ENCODE results near the gene RGPD5. TPM values are rescaled to one million over a fixed set of nuclear protein-coding genes. Genes with fewer than 3 reads are reported as not detected.
"Not testable (repeated sequence)": the region's sequence is repeated elsewhere in the genome, so short reads cannot be mapped to it uniquely, and the experiment has no call there.

The RGPD5 gene
- 11.4 and 58.4 TPM in 2 replicates for total RNA-seq (2014; rRNA removed; shearing (Covaris generic); ENCODE audit: low replicate concordance)

DNA sequence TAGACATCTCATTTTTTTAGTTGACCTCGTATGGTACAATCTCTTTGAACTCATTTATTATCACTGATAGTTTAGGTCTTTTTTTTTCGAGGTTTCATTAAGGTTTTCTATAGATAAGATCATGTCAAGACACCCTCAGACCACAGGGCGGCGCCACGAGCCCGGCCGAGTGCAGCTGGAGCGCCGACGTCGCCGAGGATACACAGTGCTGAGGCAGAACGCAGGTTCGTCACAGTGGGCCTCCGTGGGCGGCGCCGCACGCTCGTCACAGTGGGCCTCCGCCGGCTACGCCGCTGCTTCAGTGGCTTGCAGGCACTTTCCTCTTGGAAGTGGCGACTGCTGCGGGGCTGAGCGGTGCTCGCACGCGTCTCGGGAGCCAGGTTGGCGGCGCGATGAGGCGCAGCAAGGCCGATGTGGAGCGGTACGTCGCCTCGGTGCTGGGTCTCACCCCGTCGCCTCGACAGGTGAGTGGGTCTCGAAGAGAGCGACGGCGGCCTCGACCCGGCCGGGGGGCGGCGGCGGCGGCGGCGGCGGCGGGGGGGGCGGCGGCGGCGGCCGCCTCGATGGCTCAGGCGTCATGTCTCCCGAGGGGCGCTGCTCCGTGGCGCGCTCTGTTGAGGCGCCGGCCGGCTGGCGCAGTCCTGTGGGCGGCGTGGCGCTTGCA lies at the start of gene RGPD5:
RGPD5 (plus strand) TSS at position 232 of the 664 bp plus-strand sequence; CDS start at position 393, 161 bp downstream.
- not testable (repeated sequence) for H3K4me2 ChIP-seq (ENCODE audit: low read depth, low read length, poor library complexity, severe bottlenecking); H3K27ac ChIP-seq (ENCODE audit: low read length); H3K9me2 ChIP-seq (replicated peaks; ENCODE audit: insufficient read depth, low read length); H4K20me1 ChIP-seq (ENCODE audit: insufficient read depth, low read depth, low read length); H3K9ac ChIP-seq (ENCODE audit: low read length); H3K79me2 ChIP-seq (ENCODE audit: low read length); H2AFZ ChIP-seq (ENCODE audit: low read length); H3K36me3 ChIP-seq (ENCODE audit: insufficient read depth, low read length); H3K4me3 ChIP-seq (ENCODE audit: low read length); H3K4me1 ChIP-seq (ENCODE audit: low read length); H3K9me3 ChIP-seq (ENCODE audit: low read length); H3K27me3 ChIP-seq (ENCODE audit: low read length); DNase-seq

DNA sequence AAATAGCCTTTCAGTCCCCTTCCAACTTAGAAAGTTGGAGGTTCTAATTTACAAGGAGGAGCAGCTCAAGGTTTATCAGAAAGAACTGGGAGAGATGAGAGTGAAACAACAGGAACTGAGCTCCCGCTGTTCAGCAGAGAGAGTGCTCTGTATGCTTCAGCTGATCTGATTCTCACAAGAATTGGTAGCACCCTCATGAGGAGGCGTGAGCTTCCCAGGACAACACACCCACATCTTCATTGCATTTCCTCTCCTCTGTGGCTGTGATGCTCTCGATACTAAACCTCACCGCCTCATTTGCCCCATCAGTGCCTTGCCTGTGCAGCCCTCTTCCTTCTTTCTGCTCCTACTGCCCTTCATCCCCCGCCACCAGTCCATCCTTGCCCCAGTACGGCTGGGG lies 42.5 kb upstream of the RGPD5 start:
- H3K4me1 ChIP-seq (ENCODE audit: low read length); H4K20me1 ChIP-seq (ENCODE audit: insufficient read depth, low read depth, low read length); H3K36me3 ChIP-seq (ENCODE audit: insufficient read depth, low read length); DNase-seq; H3K4me3 ChIP-seq (ENCODE audit: low read length); H3K27me3 ChIP-seq (ENCODE audit: low read length); H3K4me2 ChIP-seq (ENCODE audit: low read depth, low read length, poor library complexity, severe bottlenecking); H3K9me3 ChIP-seq (ENCODE audit: low read length); H3K79me2 ChIP-seq (ENCODE audit: low read length); H3K9ac ChIP-seq (ENCODE audit: low read length); H3K27ac ChIP-seq (ENCODE audit: low read length); H3K9me2 ChIP-seq (replicated peaks; ENCODE audit: insufficient read depth, low read length); H2AFZ ChIP-seq (ENCODE audit: low read length): not testable (repeated sequence)

DNA sequence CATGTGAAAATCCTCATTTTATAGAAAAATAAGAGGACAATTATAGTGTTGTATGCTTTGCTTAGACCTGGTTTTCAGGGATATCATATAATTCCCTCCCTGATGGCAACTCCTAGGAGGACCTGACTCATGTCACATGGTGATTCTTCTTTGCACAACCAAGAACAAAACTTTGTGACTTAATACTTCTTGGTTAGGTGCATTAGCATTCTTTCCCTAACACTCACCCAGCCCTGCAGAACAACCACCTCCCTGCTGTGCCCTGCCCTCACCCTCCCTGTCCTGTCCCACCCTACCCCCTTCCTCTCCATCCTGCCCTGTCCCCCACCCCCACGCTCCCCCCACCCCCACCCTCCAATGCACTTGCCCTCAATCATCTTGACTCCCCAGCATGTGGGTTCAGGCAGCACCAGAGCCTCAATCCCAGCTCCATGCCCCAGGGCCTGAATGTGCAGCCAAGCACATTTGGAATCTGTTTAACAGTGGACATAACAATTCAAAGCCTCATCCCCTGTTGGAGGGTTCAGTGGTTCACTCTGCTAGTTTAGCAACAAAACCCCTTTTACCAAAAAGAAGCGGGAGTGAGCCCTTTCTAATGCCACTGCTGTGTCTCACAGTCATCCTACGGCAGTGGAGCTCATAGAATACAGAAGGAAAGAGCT lies 36.8 kb upstream of the RGPD5 start:
- H3K9ac ChIP-seq (ENCODE audit: low read length); H3K9me2 ChIP-seq (replicated peaks; ENCODE audit: insufficient read depth, low read length); H3K4me2 ChIP-seq (ENCODE audit: low read depth, low read length, poor library complexity, severe bottlenecking); H2AFZ ChIP-seq (ENCODE audit: low read length); H3K4me3 ChIP-seq (ENCODE audit: low read length); H3K9me3 ChIP-seq (ENCODE audit: low read length); H3K36me3 ChIP-seq (ENCODE audit: insufficient read depth, low read length); H3K4me1 ChIP-seq (ENCODE audit: low read length); H3K79me2 ChIP-seq (ENCODE audit: low read length); H3K27me3 ChIP-seq (ENCODE audit: low read length); DNase-seq; H4K20me1 ChIP-seq (ENCODE audit: insufficient read depth, low read depth, low read length); H3K27ac ChIP-seq (ENCODE audit: low read length): not testable (repeated sequence)

DNA sequence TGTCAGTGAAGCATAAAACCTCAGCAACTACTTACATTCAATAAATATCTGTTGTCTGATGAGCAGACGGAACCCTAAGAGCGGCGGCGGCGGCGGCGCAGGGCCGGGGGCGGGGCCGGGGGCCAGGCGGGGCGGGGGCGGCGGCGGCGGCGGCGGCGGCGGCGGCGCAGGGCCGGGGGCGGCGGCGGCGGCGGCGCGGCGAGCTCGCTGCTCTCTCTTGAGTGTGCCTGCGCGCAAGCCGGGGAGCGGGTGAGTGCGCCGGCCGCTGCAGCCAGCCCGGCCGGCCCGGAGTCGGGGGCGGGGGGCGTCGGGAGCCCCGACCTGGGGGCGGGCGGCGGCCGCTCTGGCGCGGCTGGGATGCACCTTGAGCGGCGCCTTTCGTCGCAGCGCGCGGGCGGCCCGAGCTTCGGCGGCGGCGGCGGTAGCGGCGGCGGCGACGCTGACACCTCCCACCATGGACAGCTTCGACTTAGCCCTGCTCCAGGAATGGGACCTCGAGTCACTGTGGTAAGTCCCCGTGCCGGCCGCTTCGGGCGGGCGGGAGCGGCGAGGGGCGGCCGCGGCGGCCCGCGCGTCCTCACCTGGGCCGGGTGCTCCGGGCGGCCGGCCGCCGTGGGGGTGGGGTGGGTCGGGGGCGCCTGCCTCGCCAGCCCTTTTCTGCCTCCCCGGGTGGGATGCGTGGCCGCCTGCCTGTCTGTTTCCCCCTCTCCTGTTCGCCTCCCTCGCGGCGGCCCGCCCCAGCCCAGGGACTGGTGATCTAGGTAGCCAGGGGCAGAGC lies 33.7 kb upstream of the RGPD5 start:
- not testable (repeated sequence) for H4K20me1 ChIP-seq (ENCODE audit: insufficient read depth, low read depth, low read length); H3K27ac ChIP-seq (ENCODE audit: low read length); H3K4me3 ChIP-seq (ENCODE audit: low read length)

DNA sequence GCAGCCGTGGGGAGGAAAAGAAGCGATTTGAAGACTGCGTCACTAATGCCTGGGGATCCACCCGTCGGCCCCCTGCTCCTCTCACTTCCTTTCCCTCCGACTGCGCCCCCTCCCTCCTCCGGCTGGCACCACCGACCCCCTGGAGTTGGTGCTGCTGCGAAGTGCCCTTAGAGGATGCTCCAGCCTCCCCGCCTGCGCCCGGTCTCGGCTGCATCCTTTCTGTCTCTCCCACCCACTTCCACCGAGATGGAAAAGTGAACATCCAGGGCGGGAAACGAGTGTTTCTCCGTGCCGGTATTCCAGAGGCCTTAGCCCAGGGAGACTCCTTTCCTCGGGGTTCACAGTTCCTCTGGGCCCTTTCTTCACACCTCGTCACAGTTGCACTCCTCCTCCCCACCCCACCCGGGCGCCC lies 33.1 kb upstream of the RGPD5 start:
- H3K9ac ChIP-seq (ENCODE audit: low read length); H3K27ac ChIP-seq (ENCODE audit: low read length); H2AFZ ChIP-seq (ENCODE audit: low read length); H3K4me1 ChIP-seq (ENCODE audit: low read length); DNase-seq; H4K20me1 ChIP-seq (ENCODE audit: insufficient read depth, low read depth, low read length); H3K79me2 ChIP-seq (ENCODE audit: low read length); H3K9me2 ChIP-seq (replicated peaks; ENCODE audit: insufficient read depth, low read length); H3K27me3 ChIP-seq (ENCODE audit: low read length); H3K9me3 ChIP-seq (ENCODE audit: low read length); H3K36me3 ChIP-seq (ENCODE audit: insufficient read depth, low read length); H3K4me2 ChIP-seq (ENCODE audit: low read depth, low read length, poor library complexity, severe bottlenecking); H3K4me3 ChIP-seq (ENCODE audit: low read length): not testable (repeated sequence)

More for the DNA sequence above, 33.7 kb upstream of the RGPD5 start:
- H3K9ac ChIP-seq (ENCODE audit: low read length); DNase-seq; H3K4me1 ChIP-seq (ENCODE audit: low read length); H3K4me2 ChIP-seq (ENCODE audit: low read depth, low read length, poor library complexity, severe bottlenecking); H3K9me3 ChIP-seq (ENCODE audit: low read length); H3K36me3 ChIP-seq (ENCODE audit: insufficient read depth, low read length); H3K79me2 ChIP-seq (ENCODE audit: low read length); H2AFZ ChIP-seq (ENCODE audit: low read length); H3K27me3 ChIP-seq (ENCODE audit: low read length); H3K9me2 ChIP-seq (replicated peaks; ENCODE audit: insufficient read depth, low read length): not testable (repeated sequence)

DNA sequence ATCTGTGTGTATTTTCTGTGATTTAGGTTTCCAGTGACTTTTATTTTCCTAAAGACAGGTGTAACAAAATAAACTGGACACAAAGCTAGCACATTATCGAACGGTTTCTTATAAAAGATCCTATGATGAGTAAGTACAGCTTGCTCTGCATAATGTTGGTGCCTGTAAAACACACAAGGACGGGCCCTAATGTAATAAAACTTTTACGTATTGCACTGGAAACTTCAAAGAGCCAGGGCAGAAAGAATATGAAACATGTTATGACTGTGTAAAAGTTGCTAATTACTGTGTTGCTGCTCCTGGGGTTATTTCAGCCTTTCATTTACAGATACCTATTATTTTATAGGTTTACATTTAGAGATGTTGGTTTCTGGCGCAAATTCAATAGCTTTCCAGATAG lies 32.1 kb upstream of the RGPD5 start:
- DNase-seq; H3K9me3 ChIP-seq (ENCODE audit: low read length); H3K36me3 ChIP-seq (ENCODE audit: insufficient read depth, low read length); H3K9ac ChIP-seq (ENCODE audit: low read length); H4K20me1 ChIP-seq (ENCODE audit: insufficient read depth, low read depth, low read length); H3K9me2 ChIP-seq (replicated peaks; ENCODE audit: insufficient read depth, low read length); H2AFZ ChIP-seq (ENCODE audit: low read length); H3K4me3 ChIP-seq (ENCODE audit: low read length); H3K4me2 ChIP-seq (ENCODE audit: low read depth, low read length, poor library complexity, severe bottlenecking); H3K27me3 ChIP-seq (ENCODE audit: low read length); H3K4me1 ChIP-seq (ENCODE audit: low read length); H3K27ac ChIP-seq (ENCODE audit: low read length); H3K79me2 ChIP-seq (ENCODE audit: low read length): not testable (repeated sequence)

DNA sequence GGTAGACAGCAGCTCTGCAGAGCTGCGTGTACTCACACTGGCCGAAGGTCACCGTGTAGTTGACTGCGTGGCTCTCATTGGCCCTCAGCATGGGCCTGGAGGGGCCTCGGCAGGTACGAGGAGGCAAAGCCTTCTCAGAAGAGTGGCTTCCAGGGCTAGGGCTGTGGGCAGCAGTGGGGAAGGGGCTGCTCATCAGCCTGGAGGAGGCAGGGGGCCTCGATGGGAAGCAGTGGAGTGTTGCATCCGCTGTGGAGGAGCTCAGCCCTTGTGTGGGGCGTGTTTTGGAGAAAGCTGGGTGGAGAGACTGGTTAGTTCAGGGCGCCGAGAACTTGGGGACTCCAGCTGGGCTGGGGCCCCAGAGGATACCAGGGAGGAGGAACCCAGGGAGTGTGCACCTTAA lies 28.0 kb upstream of the RGPD5 start:
- H3K79me2 ChIP-seq (ENCODE audit: low read length); H3K4me1 ChIP-seq (ENCODE audit: low read length); H3K9me2 ChIP-seq (replicated peaks; ENCODE audit: insufficient read depth, low read length); H3K27ac ChIP-seq (ENCODE audit: low read length); H3K4me3 ChIP-seq (ENCODE audit: low read length); H3K9me3 ChIP-seq (ENCODE audit: low read length); H2AFZ ChIP-seq (ENCODE audit: low read length); H4K20me1 ChIP-seq (ENCODE audit: insufficient read depth, low read depth, low read length); H3K9ac ChIP-seq (ENCODE audit: low read length); H3K27me3 ChIP-seq (ENCODE audit: low read length); H3K4me2 ChIP-seq (ENCODE audit: low read depth, low read length, poor library complexity, severe bottlenecking); H3K36me3 ChIP-seq (ENCODE audit: insufficient read depth, low read length); DNase-seq: not testable (repeated sequence)

DNA sequence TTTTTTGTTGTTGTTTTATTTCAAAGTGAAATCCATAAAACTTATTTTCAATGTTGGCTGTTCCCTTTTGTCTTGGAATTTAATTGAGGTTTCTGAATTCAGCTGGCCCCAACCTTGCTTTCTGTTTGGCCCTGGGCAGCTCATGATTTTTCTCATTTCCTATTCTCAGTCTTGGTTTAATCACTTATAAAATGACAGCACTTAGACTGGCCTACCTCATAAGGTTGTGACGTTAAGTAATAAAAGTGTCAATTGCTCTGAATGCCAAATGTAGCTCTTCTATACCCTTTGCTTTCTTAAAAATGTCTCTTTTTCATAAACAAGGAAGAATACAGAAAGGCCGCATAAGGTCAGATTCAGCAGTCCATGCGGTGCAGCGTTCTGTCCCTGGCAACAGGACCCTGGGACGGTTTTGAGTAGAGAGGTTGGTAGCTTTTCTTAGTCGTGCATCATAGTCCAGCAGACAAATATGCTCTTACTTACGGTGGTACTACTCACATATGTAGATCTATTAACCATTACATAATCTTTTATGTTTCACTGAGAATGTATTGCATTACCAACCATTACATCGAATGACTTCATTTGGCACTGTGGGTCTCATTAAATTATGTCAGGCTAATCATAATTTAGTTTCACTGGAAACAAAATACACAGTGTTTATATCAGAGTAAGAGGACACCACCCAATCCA lies 27.1 kb upstream of the RGPD5 start:
- not testable (repeated sequence) for H4K20me1 ChIP-seq (ENCODE audit: insufficient read depth, low read depth, low read length); H3K79me2 ChIP-seq (ENCODE audit: low read length); H3K9me3 ChIP-seq (ENCODE audit: low read length); H3K27me3 ChIP-seq (ENCODE audit: low read length); H3K9me2 ChIP-seq (replicated peaks; ENCODE audit: insufficient read depth, low read length); H3K4me3 ChIP-seq (ENCODE audit: low read length); H2AFZ ChIP-seq (ENCODE audit: low read length); H3K36me3 ChIP-seq (ENCODE audit: insufficient read depth, low read length); DNase-seq; H3K27ac ChIP-seq (ENCODE audit: low read length); H3K4me2 ChIP-seq (ENCODE audit: low read depth, low read length, poor library complexity, severe bottlenecking); H3K4me1 ChIP-seq (ENCODE audit: low read length); H3K9ac ChIP-seq (ENCODE audit: low read length)

All from Karpas-422 (cell line).